BJ (cell line): ENCODE data around the gene QSOX2. TPM values are rescaled to one million over a fixed set of nuclear protein-coding genes. Genes with fewer than 3 reads are reported as not detected.

Experiments used
- CTCF ChIA-PET: fragments of 350-600 bp; formaldehyde crosslinking; extraction: SDS; loops from one replicate; lab custom pipeline; 2021; ENCODE audit warnings: antibody characterized with exemption, inconsistent platforms; lab: Yijun Ruan, JAX
- POLR2A ChIA-PET: fragments of 300-600 bp; sonication (Branson Sonifier 250); formaldehyde crosslinking; extraction: SDS; loops from one replicate; lab custom pipeline; 2021; ENCODE audit warnings: antibody characterized with exemption; lab: Charles Lee
- DNase-seq: peaks from one replicate; pipeline ENCODE4 v3.0.0-alpha.2; 2011; ENCODE audit warnings: low read depth
- H3K27me3 ChIP-seq: 2 replicates; pipeline ENCODE4 v1.6.0; 2011; ENCODE audit warnings: low read length; ENCODE audit not compliant: control insufficient read depth, insufficient read depth
- H3K36me3 ChIP-seq: 2 replicates; pipeline ENCODE4 v1.5.1; 2011; ENCODE audit warnings: low read length; ENCODE audit not compliant: control insufficient read depth, insufficient read depth
- H3K4me3 ChIP-seq: 2 replicates; pipeline ENCODE4 v1.5.1; 2011; ENCODE audit warnings: low read depth, mild to moderate bottlenecking, control low read depth, low read length
- polyA plus RNA-seq: library from polyadenylated mRNA; depleted of rRNA; stranded (reverse); fragments of >200 nt; gene quantifications from 2 replicates; pipeline ENCODE4 v1.2.3, GENCODE V29; 2011
- TF ChIP-seq, protein P1 (sequence below): IDR thresholded peaks from 2 replicates; pipeline ENCODE4 v1.5.1; 2011; ENCODE audit warnings: low read depth, mild to moderate bottlenecking, control low read depth, inconsistent platforms, low read length, moderate library complexity; ENCODE audit not compliant: insufficient read depth

Gene QSOX2
- polyA plus RNA-seq, 1 experiment, result 7.0 TPM

GRCh38 chr9:136199391-136200288 is 46.0 kb downstream of the QSOX2 start:
- CTCF ChIA-PET, result no interaction called here
- POLR2A ChIA-PET, result no interaction called here
- Histone ChIP-seq H3K36me3 (no peaks in the 10 kb centered on the region), H3K4me3 (no peak overlapping the region), H3K27me3 (peaks cover 73% of the 10 kb centered on the region)
- DNase-seq, result no peak
- TF ChIP-seq, protein P1, sequence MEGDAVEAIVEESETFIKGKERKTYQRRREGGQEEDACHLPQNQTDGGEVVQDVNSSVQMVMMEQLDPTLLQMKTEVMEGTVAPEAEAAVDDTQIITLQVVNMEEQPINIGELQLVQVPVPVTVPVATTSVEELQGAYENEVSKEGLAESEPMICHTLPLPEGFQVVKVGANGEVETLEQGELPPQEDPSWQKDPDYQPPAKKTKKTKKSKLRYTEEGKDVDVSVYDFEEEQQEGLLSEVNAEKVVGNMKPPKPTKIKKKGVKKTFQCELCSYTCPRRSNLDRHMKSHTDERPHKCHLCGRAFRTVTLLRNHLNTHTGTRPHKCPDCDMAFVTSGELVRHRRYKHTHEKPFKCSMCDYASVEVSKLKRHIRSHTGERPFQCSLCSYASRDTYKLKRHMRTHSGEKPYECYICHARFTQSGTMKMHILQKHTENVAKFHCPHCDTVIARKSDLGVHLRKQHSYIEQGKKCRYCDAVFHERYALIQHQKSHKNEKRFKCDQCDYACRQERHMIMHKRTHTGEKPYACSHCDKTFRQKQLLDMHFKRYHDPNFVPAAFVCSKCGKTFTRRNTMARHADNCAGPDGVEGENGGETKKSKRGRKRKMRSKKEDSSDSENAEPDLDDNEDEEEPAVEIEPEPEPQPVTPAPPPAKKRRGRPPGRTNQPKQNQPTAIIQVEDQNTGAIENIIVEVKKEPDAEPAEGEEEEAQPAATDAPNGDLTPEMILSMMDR, result no peak

DNA sequence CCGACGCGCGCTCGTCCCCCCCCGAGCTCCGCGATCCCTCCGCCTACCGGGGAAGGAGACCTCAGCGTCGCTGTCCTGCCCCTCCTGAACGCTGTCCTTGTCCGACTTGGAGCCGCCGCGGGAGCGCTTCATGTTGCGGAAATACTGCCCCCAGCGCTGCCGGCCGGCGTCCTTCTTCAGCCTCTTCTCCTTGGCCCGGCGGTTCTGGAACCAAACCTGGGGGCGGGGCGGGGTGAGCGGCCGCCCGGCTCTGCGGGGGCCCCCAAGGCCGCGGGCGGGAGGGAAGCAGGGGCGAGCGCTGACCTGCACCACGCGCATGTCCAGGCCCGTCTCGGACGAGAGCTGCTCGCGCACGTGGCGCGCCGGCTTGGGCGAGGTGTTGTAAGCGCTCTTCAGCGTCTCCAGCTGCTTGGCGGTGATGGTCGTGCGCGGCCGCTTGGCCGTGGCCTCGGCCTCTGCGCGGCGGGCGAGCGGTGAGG is 47.0 kb downstream of the QSOX2 start:
- H3K4me3 ChIP-seq, result no peak overlapping the region
- peaks cover 67% of the 10 kb centered on the region for H3K27me3 ChIP-seq
- CTCF ChIA-PET, result no interaction called here
- DNase-seq, result no peak
- H3K36me3 ChIP-seq, result no peaks in the 10 kb centered on the region
- TF ChIP-seq, protein P1, result no peak
- POLR2A ChIA-PET, result no interaction called here

GRCh38 chr9:136197930-136198604 is 47.5 kb downstream of the QSOX2 start:
- ChIA-PET POLR2A (no interaction called here), CTCF (no interaction called here)
- no peak for DNase-seq
- Histone ChIP-seq H3K36me3 (no peaks in the 10 kb centered on the region), H3K27me3 (peaks cover 63% of the 10 kb centered on the region), H3K4me3 (no peak overlapping the region)
- TF ChIP-seq, protein P1, result no peak

- H3K36me3 ChIP-seq, result no peaks in the 10 kb centered on the region
- TF ChIP-seq, protein P1, result no peak
- H3K4me3 ChIP-seq, result no peak overlapping the region
- ChIA-PET POLR2A (interaction anchor here (0.5 kb wide), 1 partner anchor 37 kb away, joined by 5 read pairs; no protein-coding TSS in a partner anchor), CTCF (no interaction called here)
- no peak for DNase-seq
- peaks cover 66% of the 10 kb centered on the region for H3K27me3 ChIP-seq
Measured at GRCh38 chr9:136197084-136197875, 48.3 kb downstream of the QSOX2 start.
